Coronary artery (tissue), 2 donors: Measurements from ENCODE around the gene HACD2.

Source experiments
- DNase-seq: peaks from one replicate; pipeline ENCODE4 v3.0.0-alpha.2; 2017; ENCODE audit warnings: low spot score
- H3K27ac ChIP-seq, 2 donors: fragments of 200-600 bp; sonication (generic); one replicate each; pipeline ENCODE4 v1.5.1; 2016 to 2019
- H3K4me3 ChIP-seq: fragments of 200-600 bp; sonication (generic); 2 replicates; pipeline ENCODE4 v1.5.1; 2016; ENCODE audit warnings: mild to moderate bottlenecking, moderate library complexity
- CTCF ChIP-seq: fragments of 200-600 bp; sonication (generic); IDR thresholded peaks from one replicate; pipeline ENCODE4 v1.5.1; 2019; ENCODE audit warnings: antibody characterized with exemption

The HACD2 gene

GRCh38 chr3:123586968-123587367 is 2.1 kb upstream of the HACD2 start:
- Histone ChIP-seq H3K27ac (no peak overlapping the region), H3K4me3 (no peak overlapping the region)
- no peak for TF ChIP-seq CTCF
- DNase-seq = no peak

GRCh38 chr3:123586131-123586530 is 1.3 kb upstream of the HACD2 start:
- no peak for DNase-seq
- TF ChIP-seq CTCF = no peak
- H3K27ac ChIP-seq = no peak overlapping the region
- H3K4me3 ChIP-seq = peak overlapping the region; percentile 100

- peak overlapping the region; percentile 82 to 98 for H3K27ac ChIP-seq
- H3K4me3 ChIP-seq = peak overlapping the region; percentile 100
- TF ChIP-seq CTCF = peak; percentile 12
- peak; percentile 78 for DNase-seq
Observed at GRCh38 chr3:123584284-123584987, 417 bp downstream of the HACD2 start.

GRCh38 chr3:123583561-123583960 is 1.3 kb downstream of the HACD2 start:
- DNase-seq = no peak
- H3K4me3 ChIP-seq = no peak overlapping the region
- no peak overlapping the region for H3K27ac ChIP-seq
- no peak for TF ChIP-seq CTCF

GRCh38 chr3:123582315-123582714 is 2.5 kb downstream of the HACD2 start:
- no peak overlapping the region for H3K27ac ChIP-seq
- no peak for DNase-seq
- no peak overlapping the region for H3K4me3 ChIP-seq
- no peak for TF ChIP-seq CTCF

- no peak overlapping the region for H3K4me3 ChIP-seq
Observed at GRCh38 chr3:123576122-123576521, 8.7 kb downstream of the HACD2 start.

More at GRCh38 chr3:123576122-123576521, 8.7 kb downstream of the HACD2 start:
- no peak for DNase-seq
- H3K27ac ChIP-seq = no peak overlapping the region
- TF ChIP-seq CTCF = no peak
